ENCODE results near the gene SNN.

- TF ChIP-seq POLR2AphosphoS5 (IDR thresholded peaks at IDR 0.05; ENCODE audit: low read depth, low read length) (no peak), REST (IDR thresholded peaks at IDR 0.05; ENCODE audit: insufficient read depth in 1 of 2, low read depth in 2 of 2, low read length in 2 of 2) (no peak), FOXP2 (optimal IDR thresholded peaks at IDR 0.05; ENCODE audit: borderline replicate concordance, extremely low read depth, extremely low read length, insufficient read depth) (no peak), TAF1 (IDR thresholded peaks at IDR 0.05; ENCODE audit: borderline replicate concordance, insufficient read depth, low read length) (no peak), SIN3A (IDR thresholded peaks at IDR 0.05; ENCODE audit: borderline replicate concordance, insufficient read depth, low read length) (no peak)
These were observed 49.6 kb downstream of the SNN start for GRCh38 chr16:11717811-11718210.

Data from PFSK-1 (cell line).